Kidney (tissue), 11 donors: ENCODE measurements around the gene FAM72B. TPM values are rescaled to one million over a fixed set of nuclear protein-coding genes. Genes with fewer than 3 reads are reported as not detected.
"Not testable (repeated sequence)": the region's sequence is repeated elsewhere in the genome, so short reads cannot be mapped to it uniquely, and the experiment has no call there.

Source experiments
- DNase-seq, 5 donors: peaks; one replicate each; pipeline ENCODE4 v3.0.0-alpha.2; 2013 to 2020
- FAIRE-seq: peaks from 2 replicates; lab custom pipeline; 2012; peaks lifted over from hg19 to GRCh38; lab: Jason Lieb, UNC
- H3K27ac ChIP-seq, 2 donors: one replicate each; pipeline ENCODE4 v1.7.0; 2013; ENCODE audit warnings: low read depth in 2 of 2, low read length in 2 of 2, inconsistent platforms in 1 of 2
- H3K27me3 ChIP-seq: one replicate; pipeline ENCODE4 v1.7.1; 2013; ENCODE audit warnings: low read length, inconsistent platforms; ENCODE audit not compliant: control insufficient read depth, insufficient read depth
- H3K36me3 ChIP-seq, 3 donors: one replicate each; pipeline versions ENCODE4 v1.7.0 to v1.7.1; 2013; ENCODE audit warnings: low read length in 3 of 3, control low read depth in 1 of 3, inconsistent platforms in 1 of 3; ENCODE audit not compliant: insufficient read depth in 3 of 3, control insufficient read depth in 2 of 3
- H3K4me1 ChIP-seq, 3 donors: one replicate each; pipeline versions ENCODE4 v1.7.0 to v1.7.1; 2013; ENCODE audit warnings: low read length in 3 of 3, inconsistent platforms in 1 of 3, low read depth in 1 of 3; ENCODE audit not compliant: control insufficient read depth in 2 of 3, insufficient read depth in 2 of 3
- H3K4me3 ChIP-seq, 3 donors: one replicate each; pipeline versions ENCODE4 v1.7.0 to v1.8.1; 2013; ENCODE audit warnings: low read length in 3 of 3, control low read depth in 1 of 3, inconsistent platforms in 1 of 3
- H3K9ac ChIP-seq, 3 donors: one replicate each; pipeline versions ENCODE4 v1.7.0 to v1.7.1; 2013; ENCODE audit warnings: low read length in 3 of 3, control low read depth in 1 of 3, inconsistent platforms in 1 of 3
- H3K9me3 ChIP-seq, 3 donors: one replicate each; pipeline versions ENCODE4 v1.7.0 to v1.7.1; 2013; ENCODE audit warnings: low read length in 3 of 3, control low read depth in 1 of 3, inconsistent platforms in 1 of 3; ENCODE audit not compliant: control insufficient read depth in 2 of 3, insufficient read depth in 1 of 3
- intact Hi-C: fragments of 100-400 bp; cut with DNase I; formaldehyde crosslinking; loops from one replicate; pipeline ENCODE4 v1.11.1; 2022
- polyA plus RNA-seq: library from polyadenylated mRNA; stranded (reverse); fragments of 350-450 nt; fragmentation: Illumina TruSeq; extraction: RNeasy Lipid Tissue Mini Kit (QIAGEN cat#74804); gene quantifications from one replicate; pipeline ENCODE4 v1.2.3, GENCODE V29; 2014; ENCODE audit warnings: low read depth, low replicate concordance; ENCODE audit not compliant: insufficient read depth
- total RNA-seq: library from RNA; stranded (reverse); fragmentation: NEBNext Ultra II Directional; extraction: Animal tissue kit (Norgen Biotek cat#: 25700); gene quantifications from one replicate; pipeline ENCODE4 v1.2.1, GENCODE V29; 2021
- donor health status: control.
- donor health status: control.
- donor health status: DM: yes; HTN: yes; CAD: no.
- donor health status: Normal renal cell carcinoma (clear cell type).

The FAM72B gene
- total and polyA plus RNA-seq, 2 donors from 2014 or later = 0.54 to 0.56 TPM

DNA sequence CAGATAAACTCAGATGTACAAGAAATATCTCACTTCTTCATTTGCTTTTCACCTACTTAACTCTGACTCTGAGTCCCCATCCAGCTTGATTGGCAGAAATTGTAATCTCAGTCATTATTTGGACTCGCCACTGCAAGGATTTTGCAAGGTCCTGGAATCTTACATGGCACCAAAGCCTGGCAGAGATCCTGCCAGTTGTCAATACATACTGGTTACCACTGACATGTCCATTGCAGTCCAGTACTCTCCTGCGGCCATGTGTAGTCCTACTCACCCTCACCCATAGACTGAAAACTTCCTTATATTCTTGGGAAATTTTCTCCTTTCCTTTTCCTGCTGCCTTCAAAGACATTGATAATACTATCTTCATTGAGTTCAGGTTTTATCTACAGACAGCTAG lies 29.3 kb downstream of the FAM72B start:
- H3K9me3 ChIP-seq, H3K27me3 ChIP-seq, H3K4me3 ChIP-seq, H3K36me3 ChIP-seq, H3K4me1 ChIP-seq, H3K9ac ChIP-seq, H3K27ac ChIP-seq, intact Hi-C loops, FAIRE-seq, DNase-seq: not testable (repeated sequence)

DNA sequence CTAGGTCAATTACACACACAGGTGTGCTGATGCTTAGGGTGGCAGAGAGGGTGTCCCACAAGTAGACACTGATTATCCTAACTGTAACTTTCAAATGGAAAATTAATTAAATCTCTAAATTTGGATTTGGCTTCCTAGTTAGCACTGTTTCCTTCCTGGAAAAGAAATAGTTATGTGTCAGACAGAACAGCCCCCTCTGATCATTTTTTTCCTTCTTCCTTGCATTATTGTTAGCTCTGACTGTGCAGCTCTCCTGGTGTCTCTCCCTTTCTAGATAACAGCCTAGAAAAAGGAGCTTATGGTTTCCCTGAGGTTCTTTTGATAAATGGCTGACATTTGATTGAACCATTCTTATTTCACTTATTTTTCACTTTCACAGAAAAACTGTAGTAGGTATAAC lies 31.4 kb downstream of the FAM72B start:
- H3K9ac ChIP-seq, H3K27me3 ChIP-seq, intact Hi-C loops, H3K36me3 ChIP-seq, H3K4me3 ChIP-seq, H3K9me3 ChIP-seq, H3K27ac ChIP-seq, H3K4me1 ChIP-seq, FAIRE-seq, DNase-seq: not testable (repeated sequence)

DNA sequence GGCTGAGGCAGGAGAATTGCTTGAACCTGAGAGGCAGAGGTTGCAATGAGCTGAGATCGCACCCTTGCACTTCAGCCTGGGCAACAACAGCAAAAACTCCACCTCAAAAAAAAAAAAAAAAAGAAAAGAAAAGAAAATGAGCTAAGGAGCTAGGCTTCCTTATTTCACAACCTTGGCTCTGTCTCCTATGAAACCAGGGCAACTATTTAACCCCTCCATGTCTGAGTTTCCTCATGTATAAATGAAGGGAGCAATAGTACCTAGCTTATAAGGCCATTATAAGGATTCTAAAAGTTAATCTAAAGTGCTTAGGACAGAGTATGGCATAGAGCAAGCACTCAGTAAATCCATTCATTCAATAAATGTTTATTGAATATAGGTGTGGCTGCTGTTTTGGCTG lies 32.8 kb downstream of the FAM72B start:
- H3K9ac ChIP-seq, H3K4me1 ChIP-seq, H3K36me3 ChIP-seq, intact Hi-C loops, FAIRE-seq, H3K4me3 ChIP-seq, H3K9me3 ChIP-seq, DNase-seq, H3K27me3 ChIP-seq, H3K27ac ChIP-seq: not testable (repeated sequence)

DNA sequence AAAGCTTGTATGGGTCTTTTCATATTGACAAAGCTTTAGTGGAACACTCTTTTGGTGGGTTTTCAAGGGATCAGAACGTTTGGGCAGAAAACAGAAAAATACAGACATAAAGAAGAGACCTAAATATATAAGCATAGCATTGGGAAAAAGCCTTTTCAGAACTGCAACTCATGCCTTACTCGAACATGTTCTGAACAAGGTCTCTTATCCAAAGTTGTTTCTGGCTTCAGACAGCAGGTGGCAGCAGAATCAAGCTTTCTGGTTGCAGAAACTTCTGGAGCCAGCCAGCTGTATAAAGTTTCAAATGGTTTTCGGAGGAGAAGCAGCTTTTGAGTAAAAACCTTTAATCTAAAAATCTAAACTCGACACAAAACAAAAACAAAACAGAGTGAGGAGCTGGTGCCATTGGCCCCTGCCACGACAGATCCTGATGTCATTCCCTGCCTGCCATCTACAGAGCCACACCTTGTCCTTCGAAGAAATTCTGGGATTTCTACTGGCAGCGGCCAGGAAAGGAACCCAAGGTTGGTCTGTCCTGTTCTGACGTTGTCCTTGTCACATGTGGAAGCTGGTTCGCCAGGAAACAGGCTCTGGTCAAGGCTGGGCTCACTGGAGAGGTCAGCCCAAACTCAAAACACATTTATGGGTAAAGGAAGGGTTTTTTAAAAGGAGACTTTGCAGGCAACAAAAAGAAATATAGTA lies 35.5 kb downstream of the FAM72B start:
- peak; percentile 46 for FAIRE-seq
- H3K36me3 ChIP-seq, H3K4me3 ChIP-seq, H3K9ac ChIP-seq, intact Hi-C loops, H3K27ac ChIP-seq, H3K4me1 ChIP-seq, H3K9me3 ChIP-seq, DNase-seq, H3K27me3 ChIP-seq: not testable (repeated sequence)

DNA sequence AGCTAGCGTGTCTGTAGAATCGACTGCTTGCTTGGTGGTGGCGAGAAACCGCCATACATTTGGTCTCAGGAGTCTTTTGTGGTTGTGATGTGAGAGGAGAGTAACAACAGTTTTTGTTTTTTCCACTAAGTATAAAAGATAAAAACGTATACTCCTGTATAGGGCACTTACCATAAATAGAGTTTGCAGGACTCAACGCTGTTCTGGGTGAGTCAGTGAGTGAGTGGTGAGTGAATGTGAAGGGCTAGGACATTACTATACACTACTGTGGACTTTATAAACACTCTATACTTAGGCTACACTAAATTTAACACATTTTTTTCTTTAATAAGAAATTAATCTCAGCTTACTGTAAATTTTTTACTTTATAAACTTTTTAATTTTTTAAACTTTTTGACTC lies 43.7 kb downstream of the FAM72B start:
- H3K4me1 ChIP-seq, H3K4me3 ChIP-seq, H3K36me3 ChIP-seq, H3K27me3 ChIP-seq, DNase-seq, H3K9ac ChIP-seq, H3K27ac ChIP-seq, intact Hi-C loops, H3K9me3 ChIP-seq, FAIRE-seq: not testable (repeated sequence)

DNA sequence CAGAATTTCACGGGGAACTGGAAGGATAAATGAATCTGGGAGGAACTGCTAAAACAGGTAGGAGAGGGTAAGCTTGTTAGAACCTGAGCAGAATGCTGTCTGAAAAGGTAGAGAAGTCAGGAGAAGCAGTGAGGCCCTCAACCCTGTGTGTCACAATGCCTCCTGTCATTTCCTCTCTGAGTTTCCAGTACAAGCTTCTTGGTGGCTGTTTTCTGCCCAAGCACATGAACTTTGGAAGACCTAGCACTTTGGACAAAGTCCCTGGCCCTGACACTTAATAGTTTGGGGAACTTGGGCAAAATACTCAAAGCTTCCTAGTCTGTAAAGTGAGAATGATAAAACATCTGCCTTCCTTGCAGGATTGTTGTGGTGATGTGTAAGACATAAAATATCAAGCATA lies 52.6 kb downstream of the FAM72B start:
- DNase-seq, H3K9ac ChIP-seq, H3K36me3 ChIP-seq, H3K9me3 ChIP-seq, H3K27me3 ChIP-seq, FAIRE-seq, H3K27ac ChIP-seq, H3K4me3 ChIP-seq, intact Hi-C loops, H3K4me1 ChIP-seq: not testable (repeated sequence)

DNA sequence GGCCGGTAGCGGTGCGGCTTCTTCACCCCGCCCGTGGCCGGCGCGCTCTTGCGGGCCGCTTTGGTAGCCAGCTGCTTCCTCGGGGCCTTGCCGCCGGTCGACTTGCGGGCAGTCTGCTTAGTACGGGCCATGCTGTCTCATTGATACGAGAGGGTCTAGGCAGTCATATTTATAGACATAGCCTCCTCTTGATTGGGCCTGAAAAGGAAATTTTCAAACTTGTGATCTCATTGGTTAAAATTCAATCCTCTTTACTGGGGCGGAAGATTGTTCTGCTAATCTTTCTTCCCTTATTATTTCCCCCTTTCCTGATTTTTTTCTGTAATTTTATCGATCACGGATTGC lies 65.7 kb downstream of the FAM72B start:
- intact Hi-C loops, H3K4me1 ChIP-seq, H3K36me3 ChIP-seq, H3K9me3 ChIP-seq, H3K9ac ChIP-seq, H3K27ac ChIP-seq, H3K27me3 ChIP-seq, FAIRE-seq: not testable (repeated sequence)
- peak in 2 of 5 donors; percentile 8 to 19 for DNase-seq
- H3K4me3 ChIP-seq = peak overlapping the region in 1 of 3 donors; percentile 52
